ENCODE measurements around the gene PRKAG2. TPM values are rescaled to one million over a fixed set of nuclear protein-coding genes. Genes with fewer than 3 reads are reported as not detected.

Gene PRKAG2
- total and polyA plus RNA-seq, 2 experiments from 2014 or later = 17.0 to 19.5 TPM

DNA sequence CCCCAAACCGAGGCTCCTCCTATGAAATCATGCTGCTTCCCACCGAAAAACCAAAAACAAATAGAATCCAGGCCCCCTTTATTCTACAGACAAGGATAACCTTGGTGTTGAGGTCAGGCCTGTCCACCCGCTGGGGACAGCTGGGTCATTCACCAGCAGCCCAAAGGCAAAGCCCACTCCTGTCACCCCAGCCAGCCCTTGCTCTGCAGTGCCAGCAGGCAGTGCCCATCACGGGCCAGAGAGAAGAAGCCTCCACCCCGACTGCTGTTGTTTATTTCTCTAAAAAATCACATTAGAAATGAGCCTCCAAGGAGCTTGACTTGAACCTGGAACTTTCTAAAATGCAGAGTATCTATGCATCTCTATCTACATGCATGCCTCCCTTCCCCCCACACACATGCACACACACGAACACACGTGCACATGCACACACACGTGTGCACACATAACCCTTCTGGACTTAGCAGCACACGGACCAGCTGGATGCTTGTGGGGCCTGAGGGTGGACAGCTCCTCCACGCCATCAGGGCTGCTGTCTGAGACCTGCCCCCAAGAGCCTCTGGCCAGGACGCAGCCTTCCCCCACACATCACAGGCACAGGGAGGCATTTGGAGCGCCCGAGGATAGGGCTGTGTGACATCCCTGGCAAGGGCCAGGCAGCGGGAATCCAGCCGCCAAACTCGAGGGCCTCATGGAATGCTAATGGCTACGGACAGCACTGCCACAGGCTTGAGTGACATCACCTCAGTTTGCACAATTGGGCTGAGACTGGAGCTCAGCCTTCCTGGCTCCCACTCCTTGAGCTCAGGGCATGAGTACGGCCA lies 22.8 kb downstream of the PRKAG2 start:
- Histone ChIP-seq H2AFZ (no peak overlapping the region), H3K9me2 (ENCODE audit: insufficient read depth) (no peaks in the 10 kb centered on the region), H3K79me2 (ENCODE audit: insufficient read depth) (no peaks in the 10 kb centered on the region), H4K20me1 (ENCODE audit: insufficient read depth) (no peaks in the 10 kb centered on the region), H3K27me3 (replicated peaks; ENCODE audit: insufficient read depth) (peaks cover 14% of the 10 kb centered on the region), H3K4me1 (ENCODE audit: insufficient read depth) (peaks cover 6% of the 10 kb centered on the region; the same call in 1 of the 2 replicates), H3F3A (ENCODE audit: insufficient read depth) (no peaks in the 10 kb centered on the region), H3K4me2 (ENCODE audit: unreplicated experiment) (no peak overlapping the region), H3K9me3 (ENCODE audit: low read depth) (no peaks in the 10 kb centered on the region), H3K4me3 (no peak overlapping the region), H3K36me3 (ENCODE audit: low read depth) (no peaks in the 10 kb centered on the region), H3K27ac (no peak overlapping the region), H3K9ac (no peak overlapping the region)
- peak; percentile 51 for DNase-seq
- 16 to 18% methylated on average over 18 of the region's 18 CpGs for WGBS, 2 experiments (ENCODE audit: low coverage in 1 of 2, low lambda C conversion rate in 2 of 2, missing lambda C conversion rate in 2 of 2)
- in situ Hi-C loops (cut with MboI) = no loop called here
- no peak for TF ChIP-seq EZH2phosphoT487 (IDR thresholded peaks at IDR 0.05; ENCODE audit: insufficient read depth, low read depth)
- no peak for TF ChIP-seq EZH2 (IDR thresholded peaks at IDR 0.05; ENCODE audit: insufficient read depth, poor library complexity, severe bottlenecking)

DNA sequence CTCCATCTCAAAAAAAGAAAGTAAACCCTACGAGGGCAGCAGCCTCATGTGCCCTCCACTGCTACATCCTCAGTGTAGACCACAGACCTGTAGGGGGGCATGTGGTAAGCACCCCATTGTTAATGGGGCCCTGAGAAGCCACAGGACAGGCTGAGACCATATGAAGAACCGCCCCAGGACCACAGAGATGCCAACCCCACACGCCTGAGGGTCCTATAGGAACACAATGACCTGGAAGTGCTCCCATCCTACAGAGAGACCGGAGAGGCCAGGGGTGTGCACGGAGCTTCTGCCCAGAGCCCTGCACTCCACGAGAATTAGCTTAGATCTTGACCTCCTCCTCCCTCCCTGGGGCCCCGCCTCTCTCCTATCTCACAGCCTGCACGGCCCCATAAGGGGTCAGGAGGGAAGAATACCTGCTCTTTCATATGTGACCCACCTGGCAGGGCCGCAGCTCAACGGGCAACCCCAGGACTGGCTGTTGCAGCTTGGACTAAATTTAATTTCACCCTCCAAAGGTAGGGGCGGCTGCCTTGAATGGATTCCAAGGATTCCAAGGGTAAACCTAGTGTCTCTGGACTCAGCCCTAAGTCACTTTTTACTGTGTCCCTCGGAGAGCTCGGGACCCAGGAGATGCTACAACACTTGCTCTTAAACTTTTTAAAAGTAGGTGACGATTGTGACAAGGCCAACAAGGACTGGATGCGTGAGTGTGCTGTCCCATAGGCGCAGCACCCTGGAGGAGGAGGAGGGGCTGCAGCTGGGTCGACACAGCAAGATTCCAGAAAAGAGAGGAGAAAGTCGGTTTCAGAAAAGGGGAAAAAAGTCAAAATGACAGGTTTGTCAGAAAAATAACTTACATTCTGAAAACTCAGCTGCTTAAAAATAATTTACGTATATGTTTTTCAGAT lies 24.2 kb downstream of the PRKAG2 start:
- 81 to 82% methylated on average over 19 of the region's 19 CpGs for WGBS, 2 experiments (ENCODE audit: low coverage in 1 of 2, low lambda C conversion rate in 2 of 2, missing lambda C conversion rate in 2 of 2)
- H3K79me2 ChIP-seq (ENCODE audit: insufficient read depth) = no peaks in the 10 kb centered on the region
- DNase-seq = no peak
- H3K36me3 ChIP-seq (ENCODE audit: low read depth) = no peaks in the 10 kb centered on the region
- H3F3A ChIP-seq (ENCODE audit: insufficient read depth) = no peaks in the 10 kb centered on the region
- no peak overlapping the region for H3K4me3 ChIP-seq
- H3K27ac ChIP-seq = no peak overlapping the region
- no peaks in the 10 kb centered on the region for H3K9me2 ChIP-seq (ENCODE audit: insufficient read depth)
- peaks cover 14% of the 10 kb centered on the region for H3K27me3 ChIP-seq (replicated peaks; ENCODE audit: insufficient read depth)
- in situ Hi-C loops (cut with MboI) = no loop called here
- no peaks in the 10 kb centered on the region for H4K20me1 ChIP-seq (ENCODE audit: insufficient read depth)
- H3K9ac ChIP-seq = no peak overlapping the region
- no peak overlapping the region for H3K4me2 ChIP-seq (ENCODE audit: unreplicated experiment)
- H2AFZ ChIP-seq = no peak overlapping the region
- no peaks in the 10 kb centered on the region for H3K9me3 ChIP-seq (ENCODE audit: low read depth)
- TF ChIP-seq EZH2 (IDR thresholded peaks at IDR 0.05; ENCODE audit: insufficient read depth, poor library complexity, severe bottlenecking) = no peak
- no peak for TF ChIP-seq EZH2phosphoT487 (IDR thresholded peaks at IDR 0.05; ENCODE audit: insufficient read depth, low read depth)
- H3K4me1 ChIP-seq (ENCODE audit: insufficient read depth) = peaks cover 6% of the 10 kb centered on the region; the same call in 1 of the 2 replicates

DNA sequence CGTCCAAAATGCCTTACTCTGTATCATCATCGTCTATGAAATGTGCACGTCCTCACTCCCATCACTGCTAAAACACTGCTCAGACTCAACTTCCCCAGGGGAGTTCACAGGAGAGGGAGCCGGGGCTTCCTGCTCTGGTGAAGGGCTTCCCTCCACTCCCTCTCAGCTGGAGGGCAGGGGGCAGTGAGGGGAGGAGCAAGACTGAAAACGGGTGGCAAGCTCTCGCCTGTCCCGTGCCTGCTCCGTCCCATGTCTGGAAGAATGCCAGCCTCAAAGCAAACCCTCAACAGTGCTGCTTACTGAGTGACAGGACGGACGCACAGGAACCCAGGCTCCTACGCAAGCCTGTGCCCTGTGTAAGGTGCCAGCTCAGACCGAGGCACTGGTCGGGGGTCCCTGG lies 25.1 kb downstream of the PRKAG2 start:
- H3K27ac ChIP-seq = no peak overlapping the region
- H3K4me3 ChIP-seq = peak overlapping the region; percentile 63
- peak overlapping the region; percentile 72; the same call in 1 of the 2 replicates for H2AFZ ChIP-seq
- no peaks in the 10 kb centered on the region for H3K9me3 ChIP-seq (ENCODE audit: low read depth)
- H3K9ac ChIP-seq = no peak overlapping the region
- H3K79me2 ChIP-seq (ENCODE audit: insufficient read depth) = no peaks in the 10 kb centered on the region
- H3F3A ChIP-seq (ENCODE audit: insufficient read depth) = no peaks in the 10 kb centered on the region
- peak overlapping the region; percentile 68 for H3K4me2 ChIP-seq (ENCODE audit: unreplicated experiment)
- DNase-seq = no peak
- TF ChIP-seq EZH2 (IDR thresholded peaks at IDR 0.05; ENCODE audit: insufficient read depth, poor library complexity, severe bottlenecking) (no peak), EZH2phosphoT487 (IDR thresholded peaks at IDR 0.05; ENCODE audit: insufficient read depth, low read depth) (no peak)
- H3K4me1 ChIP-seq (ENCODE audit: insufficient read depth) = peaks cover 6% of the 10 kb centered on the region; the same call in 1 of the 2 replicates
- H3K9me2 ChIP-seq (ENCODE audit: insufficient read depth) = no peaks in the 10 kb centered on the region
- H3K36me3 ChIP-seq (ENCODE audit: low read depth) = no peaks in the 10 kb centered on the region
- WGBS, 2 experiments (ENCODE audit: low coverage in 1 of 2, low lambda C conversion rate in 2 of 2, missing lambda C conversion rate in 2 of 2) = 27 to 32% methylated on average over 13 of the region's 13 CpGs
- peaks cover 14% of the 10 kb centered on the region for H3K27me3 ChIP-seq (replicated peaks; ENCODE audit: insufficient read depth)
- H4K20me1 ChIP-seq (ENCODE audit: insufficient read depth) = no peaks in the 10 kb centered on the region
- in situ Hi-C loops (cut with MboI) = no loop called here

DNA sequence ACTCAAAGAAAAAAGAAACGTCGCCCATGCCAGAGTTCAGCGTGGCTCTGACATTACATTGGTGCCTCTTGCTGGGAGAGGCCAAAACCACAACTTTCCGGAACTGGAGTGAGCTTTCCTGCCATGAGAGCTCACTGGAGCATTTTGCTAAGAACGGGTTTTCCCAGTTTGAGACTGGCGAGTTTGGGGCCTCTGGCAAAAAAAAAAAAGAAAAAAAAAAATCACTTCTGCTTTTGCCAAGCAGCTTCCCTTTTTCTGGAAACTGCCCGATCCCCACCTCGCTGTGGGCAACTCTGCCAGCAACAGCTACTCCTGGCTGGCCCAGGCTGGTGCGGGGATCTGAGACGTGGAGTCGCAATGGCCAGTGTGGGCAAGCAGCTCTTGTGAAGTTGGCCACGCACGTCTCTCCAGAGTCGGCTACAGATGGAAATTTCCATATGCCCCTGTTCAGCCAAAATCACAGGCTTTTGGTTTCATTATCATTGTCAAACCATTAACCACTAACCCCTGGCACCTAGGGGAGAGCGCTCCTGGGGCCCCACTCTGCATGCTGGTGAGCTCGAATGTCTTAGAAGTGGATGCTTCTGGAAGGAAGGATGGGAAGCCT lies 25.7 kb downstream of the PRKAG2 start:
- Histone ChIP-seq H3K4me3 (peak overlapping the region; percentile 63), H3K27me3 (replicated peaks; ENCODE audit: insufficient read depth) (peaks cover 14% of the 10 kb centered on the region), H3K4me1 (ENCODE audit: insufficient read depth) (peaks cover 6% of the 10 kb centered on the region; the same call in 1 of the 2 replicates), H3K79me2 (ENCODE audit: insufficient read depth) (no peaks in the 10 kb centered on the region), H3K9me2 (ENCODE audit: insufficient read depth) (no peaks in the 10 kb centered on the region), H3F3A (ENCODE audit: insufficient read depth) (no peaks in the 10 kb centered on the region), H4K20me1 (ENCODE audit: insufficient read depth) (no peaks in the 10 kb centered on the region), H3K36me3 (ENCODE audit: low read depth) (no peaks in the 10 kb centered on the region), H3K4me2 (ENCODE audit: unreplicated experiment) (peak overlapping the region; percentile 68), H3K9ac (no peak overlapping the region), H3K9me3 (ENCODE audit: low read depth) (no peaks in the 10 kb centered on the region), H3K27ac (no peak overlapping the region), H2AFZ (peak overlapping the region; percentile 72)
- WGBS, 2 experiments (ENCODE audit: low coverage in 1 of 2, low lambda C conversion rate in 2 of 2, missing lambda C conversion rate in 2 of 2) = 9% methylated on average over 16 of the region's 16 CpGs
- in situ Hi-C loops (cut with MboI) = no loop called here
- peak; percentile 56 for DNase-seq
- TF ChIP-seq EZH2 (IDR thresholded peaks at IDR 0.05; ENCODE audit: insufficient read depth, poor library complexity, severe bottlenecking) (no peak), EZH2phosphoT487 (IDR thresholded peaks at IDR 0.05; ENCODE audit: insufficient read depth, low read depth) (no peak)
